ENCODE data around the gene WDR88.
"Not testable (repeated sequence)": the region's sequence is repeated elsewhere in the genome, so short reads cannot be mapped to it uniquely, and the experiment has no call there.

Gene WDR88

GRCh38 chr19:33208371-33208895 lies 76.5 kb downstream of the WDR88 start:
- H3K27ac ChIP-seq: no peak overlapping the region

DNA sequence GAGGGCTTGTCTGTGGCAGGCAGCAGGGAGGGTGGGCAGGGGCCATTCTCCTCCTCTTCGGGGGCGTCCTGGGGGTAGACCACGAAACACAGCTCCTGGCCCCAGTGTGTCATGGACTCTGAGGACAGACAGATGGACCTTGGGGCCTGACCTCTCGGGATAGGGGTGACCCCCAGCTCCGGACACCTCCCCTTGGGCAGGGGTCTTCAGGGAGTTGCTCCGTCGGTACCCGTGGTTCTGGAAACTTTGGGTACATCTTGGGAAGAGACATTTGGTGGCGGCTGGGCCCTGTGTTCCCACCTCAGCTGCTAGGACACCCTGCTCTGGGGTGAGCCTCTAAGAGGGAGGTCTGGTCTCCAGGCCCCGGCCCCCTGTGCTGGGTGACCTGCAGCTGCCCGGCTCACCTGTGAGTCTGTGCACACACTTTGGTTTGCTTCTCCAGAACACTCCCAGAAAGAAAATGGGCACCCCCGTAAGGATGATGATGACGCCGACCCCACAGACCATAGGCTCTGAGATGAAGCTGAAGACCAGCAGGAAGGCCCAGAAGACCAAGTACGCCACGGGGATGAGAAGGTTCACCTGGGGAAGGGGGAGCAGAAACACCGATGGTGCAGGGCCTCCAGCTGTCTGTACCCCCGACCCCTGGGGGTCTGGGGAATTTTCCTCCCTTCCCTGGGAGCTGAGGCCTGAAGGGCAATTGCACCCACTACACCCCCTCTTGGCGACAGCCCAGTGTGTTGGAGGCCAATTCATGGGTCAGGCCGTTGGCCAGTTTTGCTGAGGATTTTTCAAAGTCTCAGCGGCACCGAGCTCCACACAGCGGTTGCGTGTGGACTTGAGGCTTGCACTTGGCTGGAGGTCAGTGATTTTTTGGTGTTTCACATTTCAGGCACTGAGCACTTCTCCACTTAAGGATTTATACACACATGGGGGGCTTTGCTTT lies 77.3 kb downstream of the WDR88 start:
- no peak for DNase-seq (ENCODE audit: low read depth, low spot score)
- no peak overlapping the region for H3K27ac ChIP-seq

More at GRCh38 chr19:33208371-33208895, 76.5 kb downstream of the WDR88 start:
- no peak for DNase-seq (ENCODE audit: low read depth, low spot score)

DNA sequence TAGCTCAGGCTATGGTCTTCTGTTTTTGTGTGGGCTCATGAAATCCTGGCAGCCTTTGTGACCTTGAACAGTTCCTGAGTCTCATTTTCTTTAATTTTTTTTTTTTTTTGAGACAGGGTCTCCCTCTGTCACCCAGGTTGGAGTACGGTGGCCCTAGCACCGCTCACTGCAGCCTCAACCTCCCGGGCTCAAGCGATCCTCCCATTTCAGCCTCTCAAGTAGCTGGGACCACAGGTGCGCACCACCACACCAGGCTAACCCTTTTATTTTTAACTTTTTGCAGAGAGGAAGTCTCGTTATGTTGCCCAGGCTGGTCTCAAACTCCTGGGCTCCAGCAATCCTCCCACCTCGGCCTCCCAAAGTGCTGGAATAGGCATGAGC lies 77.9 kb downstream of the WDR88 start:
- not testable (repeated sequence) for DNase-seq (ENCODE audit: low read depth, low spot score); H3K27ac ChIP-seq

DNA sequence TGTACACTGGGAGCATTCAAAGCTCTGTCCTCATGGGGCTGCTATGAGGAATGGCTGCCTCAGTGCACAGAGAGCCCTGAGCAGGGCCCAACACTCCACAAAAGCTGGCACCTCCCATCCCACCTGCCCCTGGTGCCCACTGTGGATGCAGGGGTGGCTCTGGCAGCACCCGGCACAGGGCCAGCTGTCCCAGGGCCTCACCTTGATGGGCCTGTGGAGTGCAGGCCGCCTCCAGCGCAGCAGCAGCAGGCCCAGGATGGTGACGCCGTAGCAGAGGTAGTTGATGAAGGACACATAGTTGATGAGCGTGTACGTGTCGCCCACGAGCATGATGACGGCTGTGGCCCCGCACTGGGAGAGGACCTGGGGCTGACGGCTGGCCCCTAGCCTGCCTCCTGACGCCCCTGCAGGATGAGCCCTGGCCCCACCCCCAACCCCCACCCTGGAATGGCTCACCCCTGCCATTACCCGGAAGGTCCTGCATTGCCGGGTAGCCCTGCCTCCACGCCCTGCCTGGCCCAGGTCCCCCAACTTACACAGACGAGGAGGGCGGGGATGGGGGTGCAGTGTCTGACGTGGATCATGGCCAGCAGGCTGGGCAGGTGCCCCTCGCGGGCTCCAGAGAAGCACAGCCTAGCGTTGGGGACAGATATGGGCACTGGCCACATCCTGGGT lies 78.5 kb downstream of the WDR88 start:
- no peak for DNase-seq (ENCODE audit: low read depth, low spot score)
- H3K27ac ChIP-seq: no peak overlapping the region

DNA sequence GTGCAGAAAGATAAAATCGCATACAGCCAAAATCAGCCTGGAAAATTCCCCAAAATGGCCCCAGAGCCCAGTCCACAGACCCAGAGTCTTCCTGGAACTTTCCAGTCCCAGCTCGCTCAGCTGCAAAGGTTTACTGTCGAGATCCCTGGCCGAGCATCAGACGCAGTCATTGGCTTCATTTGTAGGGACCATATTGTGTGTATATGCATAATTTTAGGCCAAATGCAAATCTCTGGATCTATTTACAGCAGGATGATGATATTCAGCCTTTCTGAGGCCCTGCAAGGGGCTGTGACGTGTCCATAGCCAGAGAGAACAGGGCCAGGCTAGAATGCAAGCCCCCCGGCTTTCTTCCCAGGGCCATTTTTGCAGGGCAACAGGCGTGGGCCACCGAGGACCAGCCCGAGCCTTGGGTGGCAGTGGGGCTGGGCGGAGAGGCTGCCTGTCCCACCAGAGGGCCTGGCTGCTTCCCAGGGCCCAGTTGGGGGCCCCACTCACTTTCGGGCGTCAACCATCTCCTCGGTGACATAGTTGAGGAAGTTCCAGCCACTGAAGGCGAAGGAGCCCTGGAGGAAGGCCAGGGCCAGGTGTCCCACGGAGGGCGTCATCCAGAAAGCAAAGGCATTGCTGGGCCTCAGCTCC lies 80.0 kb downstream of the WDR88 start:
- H3K27ac ChIP-seq: no peak overlapping the region
- no peak for DNase-seq (ENCODE audit: low read depth, low spot score)

DNA sequence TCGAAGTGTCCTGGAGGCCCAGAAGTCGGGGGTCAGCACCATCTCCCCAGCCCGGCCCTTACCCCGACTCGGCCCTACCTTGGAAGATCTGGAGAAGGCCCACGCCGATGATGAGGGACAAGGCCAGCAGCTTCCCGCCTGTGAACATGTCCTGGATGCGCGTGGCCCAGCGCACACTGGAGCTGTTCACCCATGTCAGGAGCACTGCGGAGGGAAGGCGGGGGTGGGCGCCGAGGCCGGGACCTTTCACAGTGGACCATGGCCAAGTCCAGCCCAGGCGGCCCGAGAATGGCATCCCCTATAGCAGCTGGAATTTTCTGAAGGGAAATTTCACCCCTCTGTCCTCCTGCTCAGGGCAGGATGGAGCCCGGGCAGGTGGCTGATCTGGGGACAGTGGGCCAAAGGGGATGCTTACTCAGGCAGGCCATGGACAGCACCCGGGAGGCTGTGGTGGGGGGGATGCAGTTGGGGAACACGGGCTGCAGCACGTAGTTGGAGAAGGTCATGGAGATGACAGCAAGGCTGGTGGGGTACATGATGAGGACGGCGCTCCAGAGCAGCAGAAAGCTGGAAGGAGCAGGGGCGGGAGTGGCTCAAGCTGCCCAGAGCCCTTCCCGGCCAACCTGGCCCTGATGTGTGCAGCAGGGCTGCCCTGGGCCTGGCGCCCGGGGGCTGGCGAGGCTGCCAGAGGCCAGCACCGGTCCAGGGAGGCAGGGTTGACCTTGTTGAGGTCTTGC lies 80.7 kb downstream of the WDR88 start:
- H3K27ac ChIP-seq: no peak overlapping the region
- no peak for DNase-seq (ENCODE audit: low read depth, low spot score)

- no peak overlapping the region for H3K27ac ChIP-seq
- DNase-seq (ENCODE audit: low read depth, low spot score): no peak
Observed at GRCh38 chr19:33214596-33214995, 82.7 kb downstream of the WDR88 start.

- no peak overlapping the region for H3K27ac ChIP-seq
- DNase-seq (ENCODE audit: low read depth, low spot score): no peak
Observed at GRCh38 chr19:33215438-33216197, 83.7 kb downstream of the WDR88 start.

DNA sequence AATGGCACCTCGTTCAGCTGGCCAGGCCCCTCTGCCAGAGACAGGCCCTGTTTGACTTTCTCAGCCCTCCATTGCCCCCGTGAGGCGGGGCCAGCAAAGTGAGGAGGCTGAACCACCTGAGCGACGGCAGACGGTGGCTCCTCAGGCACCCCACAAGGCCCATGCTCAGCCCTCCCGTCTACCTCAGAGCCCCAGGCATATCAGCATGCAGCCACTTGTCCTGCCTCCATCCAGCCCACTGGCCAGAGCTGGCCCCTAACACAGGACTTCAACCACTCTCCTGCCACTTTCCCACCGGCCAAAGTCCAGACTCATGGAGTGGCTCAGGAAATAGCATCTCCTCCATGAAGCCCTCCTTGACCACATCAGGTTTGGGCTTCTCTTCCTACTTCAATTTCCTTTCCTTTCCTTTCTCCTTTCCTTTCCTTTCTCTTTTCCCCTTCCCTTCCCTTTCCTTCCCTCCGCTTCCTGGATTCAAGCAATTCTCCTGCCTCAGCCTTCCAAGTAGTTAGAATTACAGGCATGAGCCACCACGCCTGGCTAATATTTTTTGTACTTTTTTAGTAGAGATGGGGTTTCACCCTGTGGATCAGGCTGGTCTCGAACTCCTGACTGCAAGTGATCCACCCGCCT lies 84.4 kb downstream of the WDR88 start:
- DNase-seq (ENCODE audit: low read depth, low spot score): no peak
- no peak overlapping the region for H3K27ac ChIP-seq

GRCh38 chr19:33217881-33218280 lies 86.0 kb downstream of the WDR88 start:
- DNase-seq (ENCODE audit: low read depth, low spot score): no peak
- no peak overlapping the region for H3K27ac ChIP-seq

GRCh38 chr19:33219261-33219815 lies 87.4 kb downstream of the WDR88 start:
- no peak overlapping the region for H3K27ac ChIP-seq
- DNase-seq (ENCODE audit: low read depth, low spot score): no peak

GRCh38 chr19:33220115-33220514 lies 88.2 kb downstream of the WDR88 start:
- no peak for DNase-seq (ENCODE audit: low read depth, low spot score)
- H3K27ac ChIP-seq: no peak overlapping the region

- H3K27ac ChIP-seq: no peak overlapping the region
- DNase-seq (ENCODE audit: low read depth, low spot score): no peak
Observed at GRCh38 chr19:33220735-33221134, 88.8 kb downstream of the WDR88 start.

- DNase-seq (ENCODE audit: low read depth, low spot score): no peak
- no peak overlapping the region for H3K27ac ChIP-seq
Observed at GRCh38 chr19:33221638-33222037, 89.7 kb downstream of the WDR88 start.

DNA sequence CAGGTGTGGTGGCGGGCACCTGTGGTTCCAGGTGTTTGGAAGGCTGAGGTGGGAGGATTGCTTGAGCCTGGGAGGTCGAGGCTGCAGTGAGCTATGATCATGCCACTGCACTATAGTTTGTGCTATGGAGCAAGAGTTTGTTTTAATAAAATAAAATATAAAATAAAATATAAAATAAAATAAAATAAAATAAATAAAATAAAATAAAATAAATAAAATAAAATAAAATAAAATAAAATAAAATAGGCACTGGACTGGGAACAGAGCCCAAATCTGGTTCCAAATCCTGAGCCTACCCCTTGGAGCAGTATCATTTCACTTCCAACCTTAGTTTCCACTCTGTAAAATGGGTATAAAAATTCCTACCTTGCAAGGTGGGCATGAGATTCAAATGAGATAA lies 90.3 kb downstream of the WDR88 start:
- H3K27ac ChIP-seq; DNase-seq (ENCODE audit: low read depth, low spot score): not testable (repeated sequence)

DNA sequence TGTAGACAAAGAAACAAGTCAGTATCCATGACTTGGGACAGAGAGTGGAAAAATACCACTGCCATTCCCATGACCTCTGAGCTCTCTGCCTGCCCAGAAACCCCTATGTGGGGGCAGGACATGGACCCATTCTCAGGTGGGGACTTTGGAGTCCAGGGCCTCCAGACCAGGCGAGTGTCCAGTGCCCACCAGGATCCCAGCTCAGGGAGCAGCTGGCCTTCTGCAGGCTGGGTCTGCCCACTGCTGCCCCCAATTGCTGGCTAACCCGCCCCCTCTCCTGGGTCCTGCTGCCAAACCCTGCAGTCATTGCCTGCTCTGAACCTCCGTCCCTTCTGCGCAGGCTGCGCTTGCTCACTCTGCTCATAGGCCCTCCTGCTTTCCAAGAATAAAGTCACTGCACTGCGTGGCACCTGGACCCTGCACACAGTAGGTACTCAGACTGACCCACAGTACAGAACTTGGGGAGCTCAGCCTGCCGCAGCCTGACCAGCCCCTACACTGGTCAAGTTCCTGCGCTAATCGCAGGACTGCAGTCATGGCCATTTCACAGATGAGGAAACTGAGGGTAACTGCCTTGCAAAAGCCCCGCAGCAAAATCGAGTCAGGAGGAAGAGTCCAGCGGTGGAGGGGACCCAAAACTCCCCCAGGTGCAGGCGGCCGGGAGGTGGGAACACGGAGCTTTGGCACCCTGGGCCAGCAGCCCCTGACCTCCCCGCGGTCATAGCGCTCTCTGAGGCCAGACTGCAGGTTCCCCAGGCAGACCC lies 93.0 kb downstream of the WDR88 start:
- H3K27ac ChIP-seq: no peak overlapping the region
- DNase-seq (ENCODE audit: low read depth, low spot score): no peak
